Lower leg skin (tissue), 3 donors: Measurements from ENCODE around the gene ULK3.

Source experiments
- POLR2A ChIP-seq, 2 donors: fragments of 450-650 bp; IDR thresholded peaks; one replicate each; pipeline ENCODE4 v1.6.1; 2016 to 2017; ENCODE audit warnings: antibody characterized with exemption in 2 of 2, mild to moderate bottlenecking in 1 of 2, moderate library complexity in 1 of 2
- TF ChIP-seq, protein P1 (sequence below), 3 donors: fragments of 450-650 bp; IDR thresholded peaks; one replicate each; pipeline ENCODE4 v1.5.1; 2016; ENCODE audit warnings: antibody characterized with exemption in 3 of 3, mild to moderate bottlenecking in 3 of 3, moderate library complexity in 2 of 3

GRCh38 chr15:74892313-74892712 lies 49.4 kb upstream of the ULK3 start:
- TF ChIP-seq, protein P1, sequence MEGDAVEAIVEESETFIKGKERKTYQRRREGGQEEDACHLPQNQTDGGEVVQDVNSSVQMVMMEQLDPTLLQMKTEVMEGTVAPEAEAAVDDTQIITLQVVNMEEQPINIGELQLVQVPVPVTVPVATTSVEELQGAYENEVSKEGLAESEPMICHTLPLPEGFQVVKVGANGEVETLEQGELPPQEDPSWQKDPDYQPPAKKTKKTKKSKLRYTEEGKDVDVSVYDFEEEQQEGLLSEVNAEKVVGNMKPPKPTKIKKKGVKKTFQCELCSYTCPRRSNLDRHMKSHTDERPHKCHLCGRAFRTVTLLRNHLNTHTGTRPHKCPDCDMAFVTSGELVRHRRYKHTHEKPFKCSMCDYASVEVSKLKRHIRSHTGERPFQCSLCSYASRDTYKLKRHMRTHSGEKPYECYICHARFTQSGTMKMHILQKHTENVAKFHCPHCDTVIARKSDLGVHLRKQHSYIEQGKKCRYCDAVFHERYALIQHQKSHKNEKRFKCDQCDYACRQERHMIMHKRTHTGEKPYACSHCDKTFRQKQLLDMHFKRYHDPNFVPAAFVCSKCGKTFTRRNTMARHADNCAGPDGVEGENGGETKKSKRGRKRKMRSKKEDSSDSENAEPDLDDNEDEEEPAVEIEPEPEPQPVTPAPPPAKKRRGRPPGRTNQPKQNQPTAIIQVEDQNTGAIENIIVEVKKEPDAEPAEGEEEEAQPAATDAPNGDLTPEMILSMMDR (IDR thresholded peaks at IDR 0.05) = no peak
- no peak for TF ChIP-seq POLR2A (IDR thresholded peaks at IDR 0.05)
